Measurements from ENCODE around the gene DBET.
"Not testable (repeated sequence)": the region's sequence is repeated elsewhere in the genome, so short reads cannot be mapped to it uniquely, and the experiment has no call there.

DNA sequence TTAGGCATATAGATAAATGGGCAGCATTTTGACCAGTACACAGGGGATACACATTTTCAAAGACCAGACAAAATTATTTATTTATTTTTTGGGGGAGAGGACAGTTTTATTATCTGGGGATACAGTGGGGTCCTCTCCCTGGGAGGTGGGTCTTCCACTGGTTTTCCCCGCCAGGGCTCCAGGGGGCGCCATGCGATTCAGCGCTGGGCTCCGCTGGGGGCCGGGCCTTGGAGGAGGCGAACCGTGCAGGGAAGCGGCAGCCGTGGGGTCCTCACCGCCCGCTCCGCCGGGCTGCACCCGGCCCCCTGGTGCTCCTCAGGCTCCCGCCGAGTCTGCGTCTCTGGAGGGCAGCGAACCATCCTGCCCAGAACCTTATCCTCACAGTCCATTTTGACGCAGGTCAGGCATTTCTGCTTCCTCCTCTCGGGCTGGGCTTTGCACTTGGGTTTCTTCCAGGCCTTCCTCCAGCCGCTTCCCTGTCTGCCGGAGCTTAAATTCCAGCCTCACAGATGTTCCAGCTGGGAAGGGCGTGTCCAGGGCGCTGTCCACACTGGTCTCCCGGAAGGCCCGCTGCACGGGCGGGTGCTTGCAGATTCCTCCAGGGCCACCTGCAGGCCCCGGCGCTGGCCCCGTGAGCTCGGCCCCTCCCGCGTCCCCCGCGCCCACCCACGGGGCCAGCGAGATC is 26.5 kb upstream of the DBET start:
- TF ChIP-seq, protein P1, sequence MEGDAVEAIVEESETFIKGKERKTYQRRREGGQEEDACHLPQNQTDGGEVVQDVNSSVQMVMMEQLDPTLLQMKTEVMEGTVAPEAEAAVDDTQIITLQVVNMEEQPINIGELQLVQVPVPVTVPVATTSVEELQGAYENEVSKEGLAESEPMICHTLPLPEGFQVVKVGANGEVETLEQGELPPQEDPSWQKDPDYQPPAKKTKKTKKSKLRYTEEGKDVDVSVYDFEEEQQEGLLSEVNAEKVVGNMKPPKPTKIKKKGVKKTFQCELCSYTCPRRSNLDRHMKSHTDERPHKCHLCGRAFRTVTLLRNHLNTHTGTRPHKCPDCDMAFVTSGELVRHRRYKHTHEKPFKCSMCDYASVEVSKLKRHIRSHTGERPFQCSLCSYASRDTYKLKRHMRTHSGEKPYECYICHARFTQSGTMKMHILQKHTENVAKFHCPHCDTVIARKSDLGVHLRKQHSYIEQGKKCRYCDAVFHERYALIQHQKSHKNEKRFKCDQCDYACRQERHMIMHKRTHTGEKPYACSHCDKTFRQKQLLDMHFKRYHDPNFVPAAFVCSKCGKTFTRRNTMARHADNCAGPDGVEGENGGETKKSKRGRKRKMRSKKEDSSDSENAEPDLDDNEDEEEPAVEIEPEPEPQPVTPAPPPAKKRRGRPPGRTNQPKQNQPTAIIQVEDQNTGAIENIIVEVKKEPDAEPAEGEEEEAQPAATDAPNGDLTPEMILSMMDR (conservative IDR thresholded peaks at IDR 0.05; ENCODE audit: low read depth, low read length): not testable (repeated sequence)
- not testable (repeated sequence) for TF ChIP-seq CEBPB (IDR thresholded peaks at IDR 0.05; ENCODE audit: low read depth, low read length); MAFK (IDR thresholded peaks at IDR 0.05; ENCODE audit: low read depth, low read length); NFE2L2 (IDR thresholded peaks at IDR 0.05; ENCODE audit: low read depth, low read length); FOS (IDR thresholded peaks at IDR 0.05; ENCODE audit: low read depth, low read length); POLR2A (IDR thresholded peaks at IDR 0.05; ENCODE audit: low read depth, low read length); RFX5 (IDR thresholded peaks at IDR 0.05; ENCODE audit: low read depth, low read length); SMC3 (IDR thresholded peaks at IDR 0.05; ENCODE audit: low read depth, low read length); RAD21 (IDR thresholded peaks at IDR 0.05; ENCODE audit: low read length); MAZ (IDR thresholded peaks at IDR 0.05; ENCODE audit: borderline replicate concordance, low read depth, low read length); MXI1 (IDR thresholded peaks at IDR 0.05; ENCODE audit: borderline replicate concordance, low read depth, low read length)
